MCF 10A (cell line): ENCODE data around the gene SND1. TPM values are rescaled to one million over a fixed set of nuclear protein-coding genes. Genes with fewer than 3 reads are reported as not detected.

Experiments used
- BruUV-seq: library from RNA; stranded (reverse); fragments of 400-500 nt; replicated peaks from 2 replicates; lab custom pipeline; 2021; lab: Mats Ljungman, UMichigan
- CTCF ChIA-PET: fragments of 300-600 bp; sonication (Branson Sonifier 250); formaldehyde crosslinking; extraction: SDS; loops from one replicate; lab custom pipeline; 2021; ENCODE audit warnings: antibody characterized with exemption, inconsistent platforms; lab: Yijun Ruan, JAX
- POLR2A ChIA-PET: fragments of 300-600, 350-650 bp; sonication (Branson Sonifier 250); formaldehyde crosslinking; extraction: SDS; loops from one replicate; lab custom pipeline; 2020; ENCODE audit warnings: antibody characterized with exemption, inconsistent platforms; lab: Yijun Ruan, JAX
- DNase-seq: peaks from one replicate; pipeline ENCODE4 v3.0.0-alpha.2; 2018; ENCODE audit not compliant: unreplicated experiment
- H3K27ac Mint-ChIP-seq: one replicate; pipeline ENCODE4 v1.8.0; 2022; ENCODE audit warnings: mild to moderate bottlenecking, low read depth, mixed read lengths; ENCODE audit not compliant: unreplicated experiment
- H3K27me3 Mint-ChIP-seq: one replicate; pipeline ENCODE4 v1.8.0; 2022; ENCODE audit warnings: mixed read lengths; ENCODE audit not compliant: insufficient read depth, unreplicated experiment
- H3K36me3 Mint-ChIP-seq: one replicate; pipeline ENCODE4 v1.8.0; 2022; ENCODE audit warnings: mild to moderate bottlenecking, moderate library complexity, mixed read lengths; ENCODE audit not compliant: insufficient read depth, unreplicated experiment
- H3K4me1 Mint-ChIP-seq: one replicate; pipeline ENCODE4 v1.8.0; 2022; ENCODE audit warnings: mixed read lengths; ENCODE audit not compliant: insufficient read depth, unreplicated experiment
- H3K4me3 Mint-ChIP-seq: one replicate; pipeline ENCODE4 v1.8.0; 2022; ENCODE audit warnings: mild to moderate bottlenecking, moderate library complexity, mixed read lengths; ENCODE audit not compliant: unreplicated experiment
- H3K9me3 Mint-ChIP-seq: one replicate; pipeline ENCODE4 v1.8.0; 2022; ENCODE audit warnings: mixed read lengths; ENCODE audit not compliant: unreplicated experiment
- CTCF ChIP-seq: fragments of 200-600 bp; IDR thresholded peaks from one replicate; pipeline ENCODE4 v1.8.0; 2022; ENCODE audit warnings: antibody characterized with exemption, mild to moderate bottlenecking; ENCODE audit not compliant: unreplicated experiment
- intact Hi-C: fragments of 100-400 bp; cut with micrococcal nuclease; formaldehyde crosslinking; loops from 2 replicates; pipeline ENCODE4 v1.14.1; 2022
- total RNA-seq: library from RNA; stranded (reverse); gene quantifications from 2 replicates; pipeline ENCODE4 v1.2.3, GENCODE V29; 2022

SND1 gene
- total RNA-seq, 1 experiment from 2014 or later, result 297 TPM

- no peak overlapping the region for H3K27ac Mint-ChIP-seq
- intact Hi-C loops, result loop anchor here (1.0 to 5.0 kb wide), 2 partner anchors 73 to 187 kb away; no protein-coding TSS in a partner anchor
- CTCF ChIA-PET, result interaction anchor here (0.5 to 6.6 kb wide), 47 partner anchors 9 to 484 kb away, joined by 3 to 188 read pairs (median 4); no protein-coding TSS in a partner anchor
- DNase-seq, result no peak
- no TSS peak for BruUV-seq
- H3K9me3 Mint-ChIP-seq, result no peaks in the 10 kb centered on the region
- POLR2A ChIA-PET, result interaction anchor here (1.0 to 2.4 kb wide), 2 partner anchors 56 to 74 kb away, joined by 3 to 20 read pairs; no protein-coding TSS in a partner anchor
- peak overlapping the region; percentile 59 for H3K4me3 Mint-ChIP-seq
- H3K27me3 Mint-ChIP-seq, result peaks cover 33% of the 10 kb centered on the region
- no peaks in the 10 kb centered on the region for H3K4me1 Mint-ChIP-seq
- H3K36me3 Mint-ChIP-seq, result no peaks in the 10 kb centered on the region
- no peak for TF ChIP-seq CTCF
Measured at GRCh38 chr7:128135159-128135514, 483.1 kb downstream of the SND1 start.

- Mint-ChIP-seq H3K27ac (no peak overlapping the region), H3K27me3 (peaks cover 33% of the 10 kb centered on the region), H3K4me1 (no peaks in the 10 kb centered on the region), H3K9me3 (no peaks in the 10 kb centered on the region), H3K4me3 (peak overlapping the region; percentile 59), H3K36me3 (no peaks in the 10 kb centered on the region)
- intact Hi-C loops, result loop anchor here (1.0 to 5.0 kb wide), 2 partner anchors 73 to 187 kb away; no protein-coding TSS in a partner anchor
- peak; percentile 73 for TF ChIP-seq CTCF
- CTCF ChIA-PET, result interaction anchor here (0.5 to 6.6 kb wide), 62 partner anchors 10 to 856 kb away, joined by 3 to 188 read pairs (median 4); no protein-coding TSS in a partner anchor
- BruUV-seq, result no TSS peak
- POLR2A ChIA-PET, result interaction anchor here (1.0 to 2.4 kb wide), 3 partner anchors 29 to 74 kb away, joined by 3 to 20 read pairs (median 3); no protein-coding TSS in a partner anchor
- DNase-seq, result peak; percentile 41
Measured at GRCh38 chr7:128135515-128136214, 483.7 kb downstream of the SND1 start.

- no peaks in the 10 kb centered on the region for H3K4me1 Mint-ChIP-seq
- no peaks in the 10 kb centered on the region for H3K36me3 Mint-ChIP-seq
- H3K9me3 Mint-ChIP-seq, result no peaks in the 10 kb centered on the region
- peaks cover 38% of the 10 kb centered on the region for H3K27me3 Mint-ChIP-seq
- ChIA-PET CTCF (interaction anchor here (0.6 to 6.6 kb wide), 48 partner anchors 8 to 1354 kb away, joined by 3 to 188 read pairs (median 4); no protein-coding TSS in a partner anchor), POLR2A (interaction anchor here (1.2 to 2.4 kb wide), 2 partner anchors 29 to 73 kb away, joined by 3 to 20 read pairs; no protein-coding TSS in a partner anchor)
- no peak for DNase-seq
- H3K4me3 Mint-ChIP-seq, result peak overlapping the region; percentile 59
- BruUV-seq, result no TSS peak
- no peak overlapping the region for H3K27ac Mint-ChIP-seq
- TF ChIP-seq CTCF, result no peak
- intact Hi-C loops, result loop anchor here (5.0 kb wide), 1 partner anchor 186 kb away; no protein-coding TSS in a partner anchor
Measured at GRCh38 chr7:128136215-128136597, 484.2 kb downstream of the SND1 start.

- peaks cover 46% of the 10 kb centered on the region for H3K27me3 Mint-ChIP-seq
- DNase-seq, result peak; percentile 56
- H3K4me3 Mint-ChIP-seq, result no peak overlapping the region
- CTCF ChIA-PET, result interaction anchor here (0.6 to 6.6 kb wide), 12 partner anchors 9 to 174 kb away, joined by 4 to 188 read pairs (median 9); no protein-coding TSS in a partner anchor
- no peak overlapping the region for H3K27ac Mint-ChIP-seq
- POLR2A ChIA-PET, result interaction anchor here (1.2 to 2.4 kb wide), 2 partner anchors 28 to 72 kb away, joined by 3 to 20 read pairs; no protein-coding TSS in a partner anchor
- no peak for TF ChIP-seq CTCF
- no peaks in the 10 kb centered on the region for H3K36me3 Mint-ChIP-seq
- H3K9me3 Mint-ChIP-seq, result no peaks in the 10 kb centered on the region
- intact Hi-C loops, result loop anchor here (5.0 kb wide), 1 partner anchor 185 kb away; no protein-coding TSS in a partner anchor
- BruUV-seq, result no TSS peak
- no peaks in the 10 kb centered on the region for H3K4me1 Mint-ChIP-seq
Measured at GRCh38 chr7:128137181-128137580, 485.2 kb downstream of the SND1 start.
